ENCODE data around the gene MPL. TPM values are rescaled to one million over a fixed set of nuclear protein-coding genes. Genes with fewer than 3 reads are reported as not detected.

The MPL gene
- total and polyA plus RNA-seq, 2 of the 13 experiments (the other 11 are each of a cell fraction or from before 2014, with no cell fraction given) = not detected

DNA sequence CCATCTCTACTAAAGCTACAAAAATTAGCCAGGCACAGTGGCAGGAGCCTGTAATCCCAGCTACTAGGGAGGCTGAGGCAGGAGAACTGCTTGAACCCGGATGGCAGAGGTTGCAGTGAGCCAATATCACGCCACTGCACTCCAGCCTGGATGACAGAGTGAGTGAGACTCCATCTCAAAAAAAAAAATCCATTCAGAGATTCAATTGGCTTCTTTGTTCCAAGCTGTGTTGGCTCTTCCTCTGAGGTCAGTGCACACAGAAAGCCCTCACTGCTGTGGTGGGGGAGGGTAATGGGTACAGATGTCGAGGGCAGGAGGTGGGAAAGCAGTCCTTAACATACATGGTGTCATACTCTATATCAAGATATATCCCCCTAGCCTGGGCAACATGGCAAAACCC is 22.1 kb upstream of the MPL start:
- TF ChIP-seq ZNF136 (CRISPR knock-in tag; IDR thresholded peaks at IDR 0.05; ENCODE audit: low read depth) = no peak
- peak; percentile 29; the same call in 1 of the 2 replicates for TF ChIP-seq ZNF281 (CRISPR knock-in tag; IDR thresholded peaks at IDR 0.05; ENCODE audit: borderline replicate concordance)
- no peak for TF ChIP-seq PAWR (CRISPR knock-in tag; IDR thresholded peaks at IDR 0.05; ENCODE audit: borderline replicate concordance)
- in situ Hi-C loops (cut with HindIII; ENCODE audit: extremely low pct_ligation_motif_present, low pct_unique_long_range_greater_than_20kb) = no loop called here
- no TSS peak for BruUV-seq (replicated peaks)
- H3K9me3 ChIP-seq (ENCODE audit: low read length) = no peaks in the 10 kb centered on the region
- H3K4me2 ChIP-seq (ENCODE audit: low read depth, low read length) = no peak overlapping the region
- H3K4me1 ChIP-seq (ENCODE audit: insufficient read depth, low read length) = peaks cover 31% of the 10 kb centered on the region
- intact Hi-C loops (cut with micrococcal nuclease; ENCODE audit: unreplicated experiment) = no loop called here
- no peak overlapping the region for H3K27ac ChIP-seq (ENCODE audit: extremely low read length, insufficient read depth, low read length)
- no peaks in the 10 kb centered on the region for H3K79me2 ChIP-seq (ENCODE audit: insufficient read depth, low read length)
- no peak overlapping the region for H3K9ac ChIP-seq (ENCODE audit: insufficient read depth, low read depth, low read length)
- no peaks in the 10 kb centered on the region for H4K20me1 ChIP-seq (ENCODE audit: insufficient read depth, low read length)
- POLR2A ChIA-PET = no interaction called here
- H3K4me3 ChIP-seq (replicated peaks in 1 of 3; ENCODE audit: insufficient read depth in 1 of 3, low read depth in 2 of 3, low read length in 3 of 3) = no peak overlapping the region
- H3K27me3 ChIP-seq (ENCODE audit: control insufficient read depth in 1 of 2, insufficient read depth in 2 of 2, low read length in 2 of 2) = peaks cover 7 to 40% of the 10 kb centered on the region in 2 experiments
- ATAC-seq (no peak), DNase-seq (ENCODE audit: low spot score) (no peak), FAIRE-seq (no peak)
- H2AFZ ChIP-seq (ENCODE audit: low read length) = no peak overlapping the region
- CTCF ChIA-PET (ENCODE audit: low intra/inter-chr PET ratio, low total read pairs) = no interaction called here
- no peaks in the 10 kb centered on the region for H3K36me3 ChIP-seq (replicated peaks in 1 of 2; ENCODE audit: control insufficient read depth in 1 of 2, insufficient read depth in 2 of 2, low read length in 2 of 2)
- WGBS (ENCODE audit: low lambda C conversion rate) = 5% methylated on average over 3 of the region's 3 CpGs

GRCh38 chr1:43315963-43316737 is 21.5 kb upstream of the MPL start:
- no TSS peak for BruUV-seq (replicated peaks)

More at GRCh38 chr1:43315963-43316737, 21.5 kb upstream of the MPL start:
- Histone ChIP-seq H3K36me3 (replicated peaks in 1 of 2; ENCODE audit: control insufficient read depth in 1 of 2, insufficient read depth in 2 of 2, low read length in 2 of 2) (no peaks in the 10 kb centered on the region), H3K79me2 (ENCODE audit: insufficient read depth, low read length) (no peaks in the 10 kb centered on the region), H3K4me3 (replicated peaks in 1 of 3; ENCODE audit: insufficient read depth in 1 of 3, low read depth in 2 of 3, low read length in 3 of 3) (no peak overlapping the region), H2AFZ (ENCODE audit: low read length) (no peak overlapping the region), H3K27me3 (ENCODE audit: control insufficient read depth in 1 of 2, insufficient read depth in 2 of 2, low read length in 2 of 2) (peaks cover 7 to 36% of the 10 kb centered on the region in 2 experiments), H4K20me1 (ENCODE audit: insufficient read depth, low read length) (no peaks in the 10 kb centered on the region), H3K9ac (ENCODE audit: insufficient read depth, low read depth, low read length) (no peak overlapping the region), H3K4me2 (ENCODE audit: low read depth, low read length) (no peak overlapping the region), H3K4me1 (ENCODE audit: insufficient read depth, low read length) (peaks cover 33% of the 10 kb centered on the region), H3K9me3 (ENCODE audit: low read length) (no peaks in the 10 kb centered on the region), H3K27ac (ENCODE audit: extremely low read length, insufficient read depth, low read length) (no peak overlapping the region)
- TF ChIP-seq MEIS2 (CRISPR knock-in tag; IDR thresholded peaks at IDR 0.05) (no peak), ZNF160 (CRISPR knock-in tag; IDR thresholded peaks at IDR 0.05) (no peak)
- TF ChIP-seq, protein P1, sequence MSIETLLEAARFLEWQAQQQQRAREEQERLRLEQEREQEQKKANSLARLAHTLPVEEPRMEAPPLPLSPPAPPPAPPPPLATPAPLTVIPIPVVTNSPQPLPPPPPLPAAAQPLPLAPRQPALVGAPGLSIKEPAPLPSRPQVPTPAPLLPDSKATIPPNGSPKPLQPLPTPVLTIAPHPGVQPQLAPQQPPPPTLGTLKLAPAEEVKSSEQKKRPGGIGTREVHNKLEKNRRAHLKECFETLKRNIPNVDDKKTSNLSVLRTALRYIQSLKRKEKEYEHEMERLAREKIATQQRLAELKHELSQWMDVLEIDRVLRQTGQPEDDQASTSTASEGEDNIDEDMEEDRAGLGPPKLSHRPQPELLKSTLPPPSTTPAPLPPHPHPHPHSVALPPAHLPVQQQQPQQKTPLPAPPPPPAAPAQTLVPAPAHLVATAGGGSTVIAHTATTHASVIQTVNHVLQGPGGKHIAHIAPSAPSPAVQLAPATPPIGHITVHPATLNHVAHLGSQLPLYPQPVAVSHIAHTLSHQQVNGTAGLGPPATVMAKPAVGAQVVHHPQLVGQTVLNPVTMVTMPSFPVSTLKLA (IDR thresholded peaks at IDR 0.05) = peak; percentile 93
- FAIRE-seq (no peak), ATAC-seq (no peak), DNase-seq (ENCODE audit: low spot score) (no peak)
- POLR2A ChIA-PET = interaction anchor here (1.1 kb wide), 1 partner anchor 43 kb away, joined by 3 read pairs; the partner anchor contains the start of gene CDC20
- WGBS (ENCODE audit: low lambda C conversion rate) = 41% methylated on average over 7 of the region's 10 CpGs
- in situ Hi-C loops (cut with HindIII; ENCODE audit: extremely low pct_ligation_motif_present, low pct_unique_long_range_greater_than_20kb) = no loop called here
- intact Hi-C loops (cut with micrococcal nuclease; ENCODE audit: unreplicated experiment) = no loop called here
- CTCF ChIA-PET (ENCODE audit: low intra/inter-chr PET ratio, low total read pairs) = no interaction called here

Data from HepG2 (cell line).